Cardiac fibroblast (primary cell): ENCODE data around the gene HIPK2.

Source experiments
- DNase-seq, 2 donors: peaks; one replicate each; pipeline versions ENCODE4 v3.0.0 to v3.0.0-alpha.2; 2010; ENCODE audit warnings: low read depth in 2 of 2
- H3K4me3 ChIP-seq, 2 donors: replicated peaks in 1 of 2; 1 replicate in 1 of 2; 2 replicates in 1 of 2; pipeline ENCODE4 v1.5.1; 2011; ENCODE audit warnings: low read depth in 2 of 2, low read length in 2 of 2, mild to moderate bottlenecking in 2 of 2, moderate library complexity in 1 of 2
- TF ChIP-seq, protein P1 (sequence below): IDR thresholded peaks from one replicate; pipeline ENCODE4 v1.5.1; 2011; ENCODE audit warnings: low read depth, mild to moderate bottlenecking, low read length, inconsistent platforms

Gene HIPK2

DNA sequence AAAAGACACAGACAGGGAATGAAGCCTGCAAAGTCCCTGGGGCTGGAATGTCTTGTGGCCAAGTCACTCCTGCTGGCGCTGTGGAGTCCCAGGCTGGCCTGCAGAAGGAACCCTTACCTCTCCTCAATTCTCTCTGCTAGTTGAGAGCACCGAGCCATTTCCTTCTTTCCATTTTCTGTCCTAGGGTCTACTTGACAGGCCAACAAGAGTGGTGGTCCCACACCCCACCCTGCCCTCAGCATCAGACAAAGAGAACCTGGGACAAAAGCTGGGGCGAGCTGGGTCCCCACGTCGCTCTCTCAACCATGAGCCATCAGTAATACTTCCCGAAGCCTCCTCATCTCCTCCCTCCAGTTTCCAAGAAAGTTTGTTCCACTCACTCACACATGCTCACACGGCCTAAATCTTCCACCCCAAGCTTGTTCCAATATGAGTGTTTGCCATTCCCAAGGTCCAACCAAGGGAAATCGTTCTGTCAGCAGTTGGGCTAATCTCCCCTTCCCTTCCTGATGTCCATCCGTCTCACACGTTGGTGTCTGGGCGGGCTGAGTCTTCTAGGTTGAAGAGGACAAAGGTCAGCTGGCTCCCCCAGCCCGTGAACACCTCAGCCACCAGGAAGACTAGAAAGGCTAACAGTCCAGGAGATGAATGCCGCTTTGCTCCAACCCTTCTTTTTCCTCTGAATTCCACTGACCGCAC is 210.0 kb downstream of the HIPK2 start:
- DNase-seq = no peak
- TF ChIP-seq, protein P1, sequence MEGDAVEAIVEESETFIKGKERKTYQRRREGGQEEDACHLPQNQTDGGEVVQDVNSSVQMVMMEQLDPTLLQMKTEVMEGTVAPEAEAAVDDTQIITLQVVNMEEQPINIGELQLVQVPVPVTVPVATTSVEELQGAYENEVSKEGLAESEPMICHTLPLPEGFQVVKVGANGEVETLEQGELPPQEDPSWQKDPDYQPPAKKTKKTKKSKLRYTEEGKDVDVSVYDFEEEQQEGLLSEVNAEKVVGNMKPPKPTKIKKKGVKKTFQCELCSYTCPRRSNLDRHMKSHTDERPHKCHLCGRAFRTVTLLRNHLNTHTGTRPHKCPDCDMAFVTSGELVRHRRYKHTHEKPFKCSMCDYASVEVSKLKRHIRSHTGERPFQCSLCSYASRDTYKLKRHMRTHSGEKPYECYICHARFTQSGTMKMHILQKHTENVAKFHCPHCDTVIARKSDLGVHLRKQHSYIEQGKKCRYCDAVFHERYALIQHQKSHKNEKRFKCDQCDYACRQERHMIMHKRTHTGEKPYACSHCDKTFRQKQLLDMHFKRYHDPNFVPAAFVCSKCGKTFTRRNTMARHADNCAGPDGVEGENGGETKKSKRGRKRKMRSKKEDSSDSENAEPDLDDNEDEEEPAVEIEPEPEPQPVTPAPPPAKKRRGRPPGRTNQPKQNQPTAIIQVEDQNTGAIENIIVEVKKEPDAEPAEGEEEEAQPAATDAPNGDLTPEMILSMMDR = no peak
- H3K4me3 ChIP-seq = no peak overlapping the region

DNA sequence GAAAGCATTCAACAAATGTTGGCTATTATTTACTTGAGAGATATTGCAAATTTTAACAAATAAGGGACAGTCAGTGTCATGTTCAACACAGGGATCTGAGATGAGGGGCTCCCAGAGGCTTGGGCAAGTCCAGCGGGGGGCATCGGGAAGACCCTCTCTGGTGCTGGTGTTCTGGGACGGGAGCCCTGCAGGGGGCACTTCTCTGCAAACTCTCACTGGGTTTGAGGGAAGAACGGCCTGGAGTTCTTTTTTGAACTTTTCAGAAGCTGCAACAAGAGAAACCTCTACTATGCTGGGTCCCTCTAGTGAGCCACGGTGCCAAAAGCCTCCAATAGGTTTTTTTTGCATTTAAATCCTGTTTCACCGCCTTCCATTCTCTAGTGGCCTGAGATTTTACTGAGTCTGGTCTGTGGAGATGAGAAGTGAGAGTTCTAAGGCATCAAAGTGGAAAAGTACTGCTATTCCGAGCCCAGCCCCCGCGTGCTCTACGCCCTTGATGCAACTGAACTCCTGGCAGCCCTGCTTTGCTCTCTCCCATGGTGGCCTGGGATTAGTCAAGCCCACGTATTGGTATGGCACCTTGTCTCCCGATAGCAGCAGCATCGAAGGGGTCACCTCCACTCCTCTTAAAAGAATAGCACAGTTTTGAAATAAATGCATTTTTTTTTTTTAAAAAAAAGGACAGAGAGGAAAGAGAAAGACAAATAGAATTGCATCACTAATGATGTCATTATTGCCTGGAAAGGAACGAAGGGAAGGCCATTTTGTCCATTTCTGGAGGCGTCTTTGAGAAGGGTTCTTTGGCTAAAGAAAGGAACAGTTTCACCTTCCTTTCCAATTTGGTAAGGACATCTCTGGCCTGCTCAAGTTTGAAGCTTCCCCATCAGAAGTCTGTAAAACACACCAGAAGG is 210.8 kb downstream of the HIPK2 start:
- TF ChIP-seq, protein P1 = no peak
- no peak overlapping the region for H3K4me3 ChIP-seq
- no peak for DNase-seq

DNA sequence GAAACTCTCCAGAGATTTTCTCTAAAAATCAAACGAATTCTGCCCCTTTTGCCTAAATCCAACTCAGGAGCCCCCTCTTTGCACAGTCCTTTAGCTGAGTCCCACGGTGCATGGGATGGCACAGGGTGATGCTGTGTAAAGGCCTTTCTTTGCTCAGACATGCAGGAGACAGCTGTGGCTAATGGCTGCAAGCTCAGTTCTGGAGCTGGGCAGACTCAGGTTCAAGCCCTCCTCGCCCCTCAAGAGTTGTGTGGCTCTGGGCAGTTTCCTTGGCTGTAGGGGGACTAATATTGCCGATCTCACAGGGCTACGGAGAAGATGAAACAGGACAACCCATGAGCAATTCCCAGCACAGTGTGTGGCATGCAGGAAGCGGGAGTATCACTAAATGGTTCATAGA is 211.7 kb downstream of the HIPK2 start:
- DNase-seq = no peak
- TF ChIP-seq, protein P1 = no peak
- no peak overlapping the region for H3K4me3 ChIP-seq

DNA sequence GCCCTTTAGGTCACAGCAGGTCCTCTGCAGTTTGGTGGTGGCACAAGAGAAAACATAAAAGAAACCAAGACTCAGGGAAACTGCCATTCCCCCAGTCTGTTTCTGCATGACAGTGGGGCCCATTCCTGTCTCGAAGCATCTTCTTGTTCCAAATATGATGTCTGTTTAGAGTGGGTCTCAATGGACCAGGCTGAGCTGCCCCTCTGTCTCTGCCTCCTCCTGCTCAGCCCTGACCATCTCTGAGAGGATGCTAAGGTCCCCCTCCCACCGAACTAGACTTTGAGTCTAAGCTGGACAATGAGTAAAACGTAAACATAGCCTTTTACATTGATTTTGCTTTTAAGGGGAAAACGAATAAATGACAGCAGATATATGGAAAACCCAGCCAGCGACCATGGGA is 213.9 kb downstream of the HIPK2 start:
- no peak overlapping the region for H3K4me3 ChIP-seq
- TF ChIP-seq, protein P1 = no peak
- no peak for DNase-seq

DNA sequence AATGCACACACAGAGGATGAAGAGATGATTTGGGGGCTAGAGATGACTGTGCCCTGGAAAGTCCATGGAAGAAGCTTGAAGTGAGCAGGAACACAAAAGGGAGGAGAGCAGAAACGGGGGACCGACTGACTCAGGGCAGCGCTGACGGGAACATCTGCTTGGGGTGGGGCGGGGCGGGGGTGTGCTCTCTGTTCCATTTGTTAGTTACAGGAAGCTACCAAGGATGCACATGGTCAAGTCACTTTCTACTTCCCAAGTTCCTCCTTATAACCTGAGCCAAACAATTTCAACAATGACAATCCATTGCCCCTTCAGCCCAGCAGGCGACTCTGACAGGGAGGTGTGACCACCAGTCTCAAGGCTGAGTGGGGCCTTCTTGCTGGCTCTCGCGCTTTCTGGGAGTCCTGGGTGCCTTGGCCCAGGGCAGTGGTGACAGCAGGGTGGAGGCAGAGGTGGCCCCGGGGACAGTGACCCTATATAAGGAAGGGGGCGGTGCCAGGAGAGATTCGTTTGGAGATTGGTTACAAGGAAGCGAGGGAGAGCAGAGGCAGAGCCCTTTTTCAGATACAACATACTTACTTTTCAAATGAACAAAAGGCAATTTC is 214.7 kb downstream of the HIPK2 start:
- H3K4me3 ChIP-seq = no peak overlapping the region
- no peak for DNase-seq
- TF ChIP-seq, protein P1 = no peak

DNA sequence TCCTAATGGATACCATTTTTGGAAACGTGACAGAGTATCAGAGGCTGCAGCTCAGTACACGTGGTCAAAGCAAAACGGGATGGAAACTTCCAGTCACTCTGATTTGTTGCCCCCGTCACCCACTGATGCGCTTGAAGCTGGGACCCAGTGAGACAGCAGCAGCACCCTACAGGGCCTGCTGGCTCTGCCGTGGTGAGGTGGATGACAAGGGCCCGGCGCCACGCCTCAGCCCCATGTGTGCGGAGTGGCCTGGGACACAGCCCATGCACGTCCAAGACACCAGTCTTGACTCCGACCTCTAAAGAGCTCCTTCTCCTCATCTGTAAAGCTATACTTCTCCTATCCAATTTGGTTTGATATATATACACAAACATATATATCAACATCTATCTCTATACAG is 215.3 kb downstream of the HIPK2 start:
- no peak overlapping the region for H3K4me3 ChIP-seq
- TF ChIP-seq, protein P1 = no peak
- DNase-seq = no peak
